SK-N-SH (cell line): ENCODE data around the gene DOK3. TPM values are rescaled to one million over a fixed set of nuclear protein-coding genes. Genes with fewer than 3 reads are reported as not detected.

Source experiments
- CTCF ChIA-PET: fragments of 300-600, 350-600 bp; formaldehyde crosslinking; extraction: SDS; loops from one replicate; lab custom pipeline; 2021; lab: Yijun Ruan, JAX
- POLR2A ChIA-PET: fragments of 350-600 bp; sonication (Branson Sonifier 250); formaldehyde crosslinking; extraction: SDS; loops from one replicate; lab custom pipeline; 2020; ENCODE audit warnings: antibody characterized with exemption, inconsistent platforms; lab: Yijun Ruan, JAX
- DNase-seq: peaks from one replicate; pipeline ENCODE4 v3.0.0; 2012
- H2AFZ ChIP-seq: fragments of 200-600 bp; sonication (generic); 2 replicates; pipeline ENCODE4 v1.8.1; 2016; ENCODE audit warnings: antibody characterized with exemption, mild to moderate bottlenecking, low read depth
- H3F3A ChIP-seq: fragments of 200-600 bp; sonication (generic); replicated peaks from 2 replicates; pipeline ENCODE3; 2016; ENCODE audit warnings: antibody characterized with exemption, mild to moderate bottlenecking; ENCODE audit not compliant: insufficient read depth
- H3K27ac ChIP-seq, 2 experiments: fragments of 200-500 bp in 1 of 2; fragments of 200-600 bp in 1 of 2; sonication (Bioruptor generic) in 1 of 2; sonication (generic), shearing (Covaris generic) in 1 of 2; 2 replicates each; pipeline versions ENCODE4 v1.5.1 to v1.6.1; 2014 to 2016; ENCODE audit warnings: low read depth in 2 of 2, inconsistent platforms in 1 of 2, low read length in 1 of 2, mild to moderate bottlenecking in 1 of 2, mixed read lengths in 1 of 2
- H3K27me3 ChIP-seq: fragments of 200-600 bp; sonication (generic), shearing (Covaris generic); 2 replicates; pipeline ENCODE4 v1.6.1; 2016; ENCODE audit warnings: mixed run types; ENCODE audit not compliant: insufficient read depth
- H3K36me3 ChIP-seq, 2 experiments: fragments of 200-500 bp in 1 of 2; fragments of 200-600 bp in 1 of 2; sonication (Bioruptor generic) in 1 of 2; sonication (generic) in 1 of 2; replicated peaks in 1 of 2; 2 replicates each; pipeline versions ENCODE3 to v1.5.1; 2014 to 2016; ENCODE audit warnings: low read length in 1 of 2, mild to moderate bottlenecking in 1 of 2; ENCODE audit not compliant: insufficient read depth in 2 of 2, control insufficient read depth in 1 of 2
- H3K4me1 ChIP-seq, 2 experiments: fragments of 200-500 bp in 1 of 2; fragments of 200-600 bp in 1 of 2; sonication (Bioruptor generic) in 1 of 2; sonication (generic), shearing (Covaris generic) in 1 of 2; 2 replicates each; pipeline versions ENCODE4 v1.5.1 to v1.6.1; 2014 to 2016; ENCODE audit warnings: low read depth in 1 of 2, low read length in 1 of 2, mixed run types in 1 of 2; ENCODE audit not compliant: insufficient read depth in 2 of 2, control insufficient read depth in 1 of 2
- H3K4me2 ChIP-seq: fragments of 200-600 bp; sonication (generic), shearing (Covaris generic); 2 replicates; pipeline ENCODE4 v1.6.1; 2017; ENCODE audit warnings: mixed run types
- H3K4me3 ChIP-seq, 2 experiments: fragments of 200-500 bp in 1 of 2; fragments of 200-600 bp in 1 of 2; sonication (Bioruptor generic) in 1 of 2; sonication (generic), shearing (Covaris generic) in 1 of 2; 2 replicates each; pipeline versions ENCODE4 v1.5.1 to v1.8.1; 2014 to 2016; ENCODE audit warnings: low read depth in 2 of 2, inconsistent platforms in 1 of 2, low read length in 1 of 2, mild to moderate bottlenecking in 1 of 2, mixed read lengths in 1 of 2, moderate library complexity in 1 of 2
- H3K79me2 ChIP-seq: fragments of 200-600 bp; sonication (generic); 2 replicates; pipeline ENCODE4 v1.8.1; 2017; ENCODE audit warnings: mild to moderate bottlenecking; ENCODE audit not compliant: insufficient read depth
- H3K9ac ChIP-seq: fragments of 200-600 bp; sonication (generic); 2 replicates; pipeline ENCODE4 v1.6.1; 2017; ENCODE audit warnings: mixed run types
- H3K9me2 ChIP-seq: fragments of 200-600 bp; sonication (generic); 2 replicates; pipeline ENCODE4 v1.6.1; 2017; ENCODE audit warnings: mixed run types
- H3K9me3 ChIP-seq: fragments of 200-600 bp; sonication (generic); 2 replicates; pipeline ENCODE4 v1.6.1; 2017; ENCODE audit warnings: mixed run types, mild to moderate bottlenecking, moderate library complexity
- H4K20me1 ChIP-seq: fragments of 200-600 bp; sonication (generic); 2 replicates; pipeline ENCODE4 v1.6.1; 2017; ENCODE audit warnings: mild to moderate bottlenecking, mixed run types; ENCODE audit not compliant: insufficient read depth
- ELF1 ChIP-seq: IDR thresholded peaks from 2 replicates; pipeline ENCODE4 v1.4.0; 2012
- FOSL2 ChIP-seq: IDR thresholded peaks from 2 replicates; pipeline ENCODE4 v1.4.0; 2012; ENCODE audit warnings: low read depth, mild to moderate bottlenecking, moderate library complexity, borderline replicate concordance
- FOXM1 ChIP-seq: IDR thresholded peaks from 2 replicates; pipeline ENCODE4 v1.4.0; 2012; ENCODE audit warnings: low read depth, mild to moderate bottlenecking
- GABPA ChIP-seq: IDR thresholded peaks from 2 replicates; pipeline ENCODE4 v1.4.0; 2012; ENCODE audit warnings: low read depth, mild to moderate bottlenecking
- GATA2 ChIP-seq: sonication (generic); formaldehyde crosslinking; IDR thresholded peaks from 2 replicates; pipeline ENCODE4 v1.5.0; 2020; ENCODE audit warnings: mild to moderate bottlenecking, missing genetic modification reagents
- JUND ChIP-seq: IDR thresholded peaks from 2 replicates; pipeline ENCODE4 v1.4.0; 2012
- MAX ChIP-seq: IDR thresholded peaks from 2 replicates; pipeline ENCODE4 v1.4.0; 2012; ENCODE audit warnings: low read depth
- MEF2A ChIP-seq: IDR thresholded peaks from 2 replicates; pipeline ENCODE4 v1.4.0; 2012; ENCODE audit warnings: low read depth, borderline replicate concordance
- MXI1 ChIP-seq: IDR thresholded peaks from 2 replicates; pipeline ENCODE4 v1.6.1; 2012; ENCODE audit warnings: mild to moderate bottlenecking, low read depth, low read length, improper control_type of control experiment
- POLR2AphosphoS5 ChIP-seq: IDR thresholded peaks from 2 replicates; pipeline ENCODE4 v1.6.1; 2012; ENCODE audit warnings: low read depth, low read length
- RCOR1 ChIP-seq: fragments of 150-350 bp; IDR thresholded peaks from 2 replicates; pipeline ENCODE4 v1.6.1; 2017; ENCODE audit warnings: antibody characterized with exemption, low read length
- RFX5 ChIP-seq: IDR thresholded peaks from 2 replicates; pipeline ENCODE4 v1.6.1; 2012; ENCODE audit warnings: mild to moderate bottlenecking, improper control_type of control experiment, low read length
- RXRA ChIP-seq: IDR thresholded peaks from 2 replicates; pipeline ENCODE4 v1.4.0; 2012; ENCODE audit warnings: low read depth, mild to moderate bottlenecking, borderline replicate concordance
- SIN3A ChIP-seq: IDR thresholded peaks from 2 replicates; pipeline ENCODE4 v1.6.1; 2012; ENCODE audit warnings: low read depth, mild to moderate bottlenecking, low read length, moderate library complexity, borderline replicate concordance
- TAF1 ChIP-seq: IDR thresholded peaks from 2 replicates; pipeline ENCODE4 v1.6.1; 2012; ENCODE audit warnings: low read depth, mild to moderate bottlenecking, low read length, moderate library complexity, borderline replicate concordance
- TCF12 ChIP-seq: IDR thresholded peaks from 2 replicates; pipeline ENCODE4 v1.4.0; 2012
- USF1 ChIP-seq: IDR thresholded peaks from 2 replicates; pipeline ENCODE4 v1.4.0; 2012; ENCODE audit warnings: low read depth, borderline replicate concordance
- YY1 ChIP-seq: IDR thresholded peaks from 2 replicates; pipeline ENCODE4 v1.4.0; 2012; ENCODE audit warnings: low read depth, mild to moderate bottlenecking
- WGBS: methylation state at CpG from one replicate; pipeline ENCODE4 v1.1.6; 2017; ENCODE audit warnings: low lambda C conversion rate; 5-methylcytosine and 5-hydroxymethylcytosine counted together
- polyA plus RNA-seq, 3 experiments: library from polyadenylated mRNA; depleted of rRNA; stranded (reverse); fragments of >200 nt; gene quantifications; 2 replicates each; pipeline ENCODE4 v1.2.3, GENCODE V29; 2012
- TF ChIP-seq, protein P1 (sequence below): IDR thresholded peaks from 2 replicates; pipeline ENCODE4 v1.4.0; 2012; ENCODE audit warnings: low read depth, borderline replicate concordance
- TF ChIP-seq, protein P2 (sequence below): fragments of 200-600 bp; sonication (generic); IDR thresholded peaks from 2 replicates; pipeline ENCODE4 v1.6.1; 2017; ENCODE audit warnings: antibody characterized with exemption, mild to moderate bottlenecking, moderate library complexity

DOK3 gene
- polyA plus RNA-seq, 1 of the 3 experiments (the other 2 are of a cell fraction) = 2.2 TPM

DNA sequence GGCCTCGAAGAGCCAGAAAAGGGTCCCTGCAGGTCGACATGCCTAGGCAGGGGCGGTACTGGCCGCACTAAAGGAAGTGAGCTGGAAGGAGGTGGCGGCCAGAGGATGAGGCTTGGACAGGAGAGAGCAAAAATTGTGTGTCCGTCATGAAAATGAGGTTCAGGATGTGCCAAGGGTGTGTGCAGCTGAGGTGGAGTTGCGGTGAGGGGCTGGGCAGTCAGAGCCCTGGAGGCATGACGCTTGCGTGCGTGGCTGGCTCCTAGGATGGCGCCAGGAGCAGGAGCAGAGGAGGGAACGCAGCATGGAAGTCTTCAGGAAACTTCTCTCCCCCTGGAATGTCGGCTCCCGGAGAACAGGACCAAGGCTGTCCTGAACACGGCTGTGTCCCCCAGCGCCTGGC lies 6.7 kb downstream of the DOK3 start:
- H3K27me3 ChIP-seq = no peaks in the 10 kb centered on the region
- H3K9me3 ChIP-seq = no peaks in the 10 kb centered on the region
- POLR2A ChIA-PET = no interaction called here
- H3K27ac ChIP-seq = no peak overlapping the region
- no peaks in the 10 kb centered on the region for H4K20me1 ChIP-seq
- TF ChIP-seq GATA2 (no peak), TCF12 (no peak), POLR2AphosphoS5 (no peak), RCOR1 (no peak), TAF1 (no peak), FOSL2 (no peak), RXRA (no peak), ELF1 (no peak), MEF2A (no peak), MXI1 (no peak), JUND (no peak), FOXM1 (no peak), SIN3A (no peak), GABPA (no peak), USF1 (no peak), YY1 (no peak), MAX (no peak), RFX5 (no peak)
- TF ChIP-seq, protein P1, sequence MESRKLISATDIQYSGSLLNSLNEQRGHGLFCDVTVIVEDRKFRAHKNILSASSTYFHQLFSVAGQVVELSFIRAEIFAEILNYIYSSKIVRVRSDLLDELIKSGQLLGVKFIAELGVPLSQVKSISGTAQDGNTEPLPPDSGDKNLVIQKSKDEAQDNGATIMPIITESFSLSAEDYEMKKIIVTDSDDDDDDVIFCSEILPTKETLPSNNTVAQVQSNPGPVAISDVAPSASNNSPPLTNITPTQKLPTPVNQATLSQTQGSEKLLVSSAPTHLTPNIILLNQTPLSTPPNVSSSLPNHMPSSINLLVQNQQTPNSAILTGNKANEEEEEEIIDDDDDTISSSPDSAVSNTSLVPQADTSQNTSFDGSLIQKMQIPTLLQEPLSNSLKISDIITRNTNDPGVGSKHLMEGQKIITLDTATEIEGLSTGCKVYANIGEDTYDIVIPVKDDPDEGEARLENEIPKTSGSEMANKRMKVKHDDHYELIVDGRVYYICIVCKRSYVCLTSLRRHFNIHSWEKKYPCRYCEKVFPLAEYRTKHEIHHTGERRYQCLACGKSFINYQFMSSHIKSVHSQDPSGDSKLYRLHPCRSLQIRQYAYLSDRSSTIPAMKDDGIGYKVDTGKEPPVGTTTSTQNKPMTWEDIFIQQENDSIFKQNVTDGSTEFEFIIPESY = no peak
- TF ChIP-seq, protein P2, sequence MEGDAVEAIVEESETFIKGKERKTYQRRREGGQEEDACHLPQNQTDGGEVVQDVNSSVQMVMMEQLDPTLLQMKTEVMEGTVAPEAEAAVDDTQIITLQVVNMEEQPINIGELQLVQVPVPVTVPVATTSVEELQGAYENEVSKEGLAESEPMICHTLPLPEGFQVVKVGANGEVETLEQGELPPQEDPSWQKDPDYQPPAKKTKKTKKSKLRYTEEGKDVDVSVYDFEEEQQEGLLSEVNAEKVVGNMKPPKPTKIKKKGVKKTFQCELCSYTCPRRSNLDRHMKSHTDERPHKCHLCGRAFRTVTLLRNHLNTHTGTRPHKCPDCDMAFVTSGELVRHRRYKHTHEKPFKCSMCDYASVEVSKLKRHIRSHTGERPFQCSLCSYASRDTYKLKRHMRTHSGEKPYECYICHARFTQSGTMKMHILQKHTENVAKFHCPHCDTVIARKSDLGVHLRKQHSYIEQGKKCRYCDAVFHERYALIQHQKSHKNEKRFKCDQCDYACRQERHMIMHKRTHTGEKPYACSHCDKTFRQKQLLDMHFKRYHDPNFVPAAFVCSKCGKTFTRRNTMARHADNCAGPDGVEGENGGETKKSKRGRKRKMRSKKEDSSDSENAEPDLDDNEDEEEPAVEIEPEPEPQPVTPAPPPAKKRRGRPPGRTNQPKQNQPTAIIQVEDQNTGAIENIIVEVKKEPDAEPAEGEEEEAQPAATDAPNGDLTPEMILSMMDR = no peak
- no peak overlapping the region for H3K9ac ChIP-seq
- peaks cover 0 to 21% of the 10 kb centered on the region in 2 experiments; a peak in 2 of 4 replicates for H3K4me1 ChIP-seq
- no peaks in the 10 kb centered on the region for H3K79me2 ChIP-seq
- H3F3A ChIP-seq = peaks cover 6% of the 10 kb centered on the region
- H2AFZ ChIP-seq = no peak overlapping the region
- no peaks in the 10 kb centered on the region for H3K36me3 ChIP-seq
- 89% methylated on average over 16 of the region's 16 CpGs for WGBS
- H3K4me3 ChIP-seq = no peak overlapping the region
- CTCF ChIA-PET = interaction anchor here (2.0 to 15.9 kb wide), 10 partner anchors 8 to 187 kb away, joined by 4 to 228 read pairs (median 32); partner anchors contain the start of genes DDX41, DOK3 and PRR7
- H3K9me2 ChIP-seq = no peaks in the 10 kb centered on the region
- no peak for DNase-seq
- no peak overlapping the region for H3K4me2 ChIP-seq
